HL-60/S4 (cell line): ENCODE data around the gene SNAP47.

Source experiments
- in situ Hi-C: fragments of 300-500 bp; cut with MboI; formaldehyde crosslinking; loops from 2 replicates; pipeline ENCODE4 v1.14.3; 2022; ENCODE audit warnings: low sequenced_read_pairs

The SNAP47 gene

GRCh38 chr1:227748496-227749182, 13.4 kb downstream of the SNAP47 start:
- in situ Hi-C loops = no loop called here

GRCh38 chr1:227749225-227749624, 14.0 kb downstream of the SNAP47 start:
- in situ Hi-C loops = no loop called here

GRCh38 chr1:227749916-227750710, 14.9 kb downstream of the SNAP47 start:
- in situ Hi-C loops = no loop called here

- in situ Hi-C loops = no loop called here
These were observed 18.9 kb downstream of the SNAP47 start for GRCh38 chr1:227753999-227754711.

GRCh38 chr1:227754958-227755357, 19.7 kb downstream of the SNAP47 start:
- in situ Hi-C loops = no loop called here

GRCh38 chr1:227756172-227756959, 21.1 kb downstream of the SNAP47 start:
- in situ Hi-C loops = no loop called here

- in situ Hi-C loops = no loop called here
These were observed 22.5 kb downstream of the SNAP47 start for GRCh38 chr1:227757781-227758180.

- in situ Hi-C loops = no loop called here
These were observed 23.1 kb downstream of the SNAP47 start for GRCh38 chr1:227758366-227758765.

GRCh38 chr1:227759341-227760300, 24.4 kb downstream of the SNAP47 start:
- in situ Hi-C loops = loop anchor here (10.0 kb wide), 1 partner anchor 195 kb away; no protein-coding TSS in a partner anchor

GRCh38 chr1:227760377-227760776, 25.1 kb downstream of the SNAP47 start:
- in situ Hi-C loops = loop anchor here (10.0 kb wide), 1 partner anchor 194 kb away; no protein-coding TSS in a partner anchor

GRCh38 chr1:227761621-227762230, 26.5 kb downstream of the SNAP47 start:
- in situ Hi-C loops = loop anchor here (10.0 kb wide), 1 partner anchor 193 kb away; no protein-coding TSS in a partner anchor

- in situ Hi-C loops = loop anchor here (10.0 kb wide), 1 partner anchor 192 kb away; no protein-coding TSS in a partner anchor
These were observed 27.1 kb downstream of the SNAP47 start for GRCh38 chr1:227762231-227762911.

- in situ Hi-C loops = loop anchor here (10.0 kb wide), 1 partner anchor 191 kb away; no protein-coding TSS in a partner anchor
These were observed 28.2 kb downstream of the SNAP47 start for GRCh38 chr1:227763246-227764018.

- in situ Hi-C loops = loop anchor here (10.0 kb wide), 1 partner anchor 191 kb away; no protein-coding TSS in a partner anchor
These were observed 28.8 kb downstream of the SNAP47 start for GRCh38 chr1:227764019-227764391.

- in situ Hi-C loops = loop anchor here (10.0 kb wide), 1 partner anchor 189 kb away; no protein-coding TSS in a partner anchor
These were observed 30.2 kb downstream of the SNAP47 start for GRCh38 chr1:227765261-227766014.

GRCh38 chr1:227766015-227766634, 30.9 kb downstream of the SNAP47 start:
- in situ Hi-C loops = loop anchor here (10.0 kb wide), 1 partner anchor 189 kb away; no protein-coding TSS in a partner anchor
